Ectodermal cell (in vitro differentiated cells): Measurements from ENCODE around the gene GULP1.
"Not testable (repeated sequence)": the region's sequence is repeated elsewhere in the genome, so short reads cannot be mapped to it uniquely, and the experiment has no call there.

Experiments
- H3K27ac ChIP-seq: 2 replicates; pipeline ENCODE4 v1.7.0; 2013; ENCODE audit warnings: mild to moderate bottlenecking, low read depth, low read length; ENCODE audit not compliant: insufficient read depth, poor library complexity, severe bottlenecking
- H3K27me3 ChIP-seq: 2 replicates; pipeline ENCODE4 v1.7.0; 2013; ENCODE audit warnings: mild to moderate bottlenecking, low read length; ENCODE audit not compliant: insufficient read depth, control insufficient read depth, poor library complexity, severe bottlenecking
- H3K36me3 ChIP-seq: one replicate; pipeline ENCODE4 v1.7.0; 2013; ENCODE audit warnings: low read length; ENCODE audit not compliant: control insufficient read depth, insufficient read depth
- H3K4me1 ChIP-seq: one replicate; pipeline ENCODE4 v1.7.0; 2013; ENCODE audit warnings: low read length; ENCODE audit not compliant: control insufficient read depth, insufficient read depth
- H3K4me3 ChIP-seq: 2 replicates; pipeline ENCODE4 v1.7.0; 2013; ENCODE audit warnings: low read depth, low read length, control low read depth; ENCODE audit not compliant: insufficient read depth
- H3K9me3 ChIP-seq: 2 replicates; pipeline ENCODE4 v1.7.0; 2013; ENCODE audit warnings: mild to moderate bottlenecking, low read length, moderate library complexity; ENCODE audit not compliant: control insufficient read depth
- whole genome bisulfite sequencing, 2 experiments: methylation state at CpG; one replicate each; pipeline ENCODE4 v1.1.7; 2013; ENCODE audit warnings: missing lambda C conversion rate in 2 of 2; 5-methylcytosine and 5-hydroxymethylcytosine counted together

The GULP1 gene

GRCh38 chr2:188291142-188291616 is 495 bp upstream of the GULP1 start:
- WGBS, 2 experiments: 1% methylated on average over 12 of the region's 12 CpGs
- Histone ChIP-seq H3K4me3 (peak overlapping the region; percentile 88), H3K27ac (peak overlapping the region; percentile 91), H3K9me3 (no peaks in the 10 kb centered on the region), H3K36me3 (no peaks in the 10 kb centered on the region), H3K27me3 (no peaks in the 10 kb centered on the region), H3K4me1 (no peaks in the 10 kb centered on the region)

- Histone ChIP-seq H3K4me3 (peak overlapping the region; percentile 88), H3K36me3 (no peaks in the 10 kb centered on the region), H3K27me3 (no peaks in the 10 kb centered on the region), H3K4me1 (no peaks in the 10 kb centered on the region), H3K27ac (peak overlapping the region; percentile 91), H3K9me3 (no peaks in the 10 kb centered on the region)
- WGBS, 2 experiments: 0 to 1% methylated on average over 54 of the region's 54 CpGs
These were observed 920 bp downstream of the GULP1 start for GRCh38 chr2:188292348-188293239.

- no peaks in the 10 kb centered on the region for H3K9me3 ChIP-seq
- peak overlapping the region; percentile 91 for H3K27ac ChIP-seq
- WGBS, 2 experiments: 1% methylated on average over 9 to 10 of the region's 10 CpGs
- no peaks in the 10 kb centered on the region for H3K27me3 ChIP-seq
- no peaks in the 10 kb centered on the region for H3K36me3 ChIP-seq
- no peaks in the 10 kb centered on the region for H3K4me1 ChIP-seq
- peak overlapping the region; percentile 88 for H3K4me3 ChIP-seq
These were observed 2.1 kb downstream of the GULP1 start for GRCh38 chr2:188293601-188294351.

GRCh38 chr2:188294352-188294926 is 2.8 kb downstream of the GULP1 start:
- no peaks in the 10 kb centered on the region for H3K27me3 ChIP-seq
- H3K4me1 ChIP-seq: no peaks in the 10 kb centered on the region
- H3K36me3 ChIP-seq: no peaks in the 10 kb centered on the region
- peak overlapping the region; percentile 88 for H3K4me3 ChIP-seq
- no peaks in the 10 kb centered on the region for H3K9me3 ChIP-seq
- 17% methylated on average over 1 of the region's 1 CpG for WGBS, 2 experiments
- peak overlapping the region; percentile 72 for H3K27ac ChIP-seq

GRCh38 chr2:188295067-188295685 is 3.5 kb downstream of the GULP1 start:
- H3K27me3 ChIP-seq: no peaks in the 10 kb centered on the region
- no peaks in the 10 kb centered on the region for H3K9me3 ChIP-seq
- no peaks in the 10 kb centered on the region for H3K4me1 ChIP-seq
- H3K27ac ChIP-seq: no peak overlapping the region
- no peaks in the 10 kb centered on the region for H3K36me3 ChIP-seq
- peak overlapping the region; percentile 88 for H3K4me3 ChIP-seq
- 23 to 24% methylated on average over 2 of the region's 3 CpGs for WGBS, 2 experiments

- no peaks in the 10 kb centered on the region for H3K9me3 ChIP-seq
- no peak overlapping the region for H3K27ac ChIP-seq
- peaks cover 5% of the 10 kb centered on the region for H3K4me1 ChIP-seq
- no peaks in the 10 kb centered on the region for H3K27me3 ChIP-seq
- no peak overlapping the region for H3K4me3 ChIP-seq
- H3K36me3 ChIP-seq: no peaks in the 10 kb centered on the region
These were observed 6.3 kb downstream of the GULP1 start for GRCh38 chr2:188297978-188298377.

- not testable (repeated sequence) for H3K27me3 ChIP-seq, H3K4me3 ChIP-seq, H3K36me3 ChIP-seq, H3K27ac ChIP-seq, H3K9me3 ChIP-seq
- peaks cover 15% of the 10 kb centered on the region for H3K4me1 ChIP-seq
- 84 to 91% methylated on average over 4 of the region's 4 CpGs for WGBS, 2 experiments
These were observed 7.3 kb downstream of the GULP1 start for GRCh38 chr2:188298937-188299371.

- Histone ChIP-seq H3K9me3 (no peaks in the 10 kb centered on the region), H3K4me1 (peaks cover 34% of the 10 kb centered on the region), H3K27me3 (no peaks in the 10 kb centered on the region), H3K4me3 (no peak overlapping the region), H3K36me3 (no peaks in the 10 kb centered on the region), H3K27ac (peak overlapping the region; percentile 79)
- WGBS, 2 experiments: 0% methylated on average over 1 to 2 of the region's 2 CpGs
These were observed 11.8 kb downstream of the GULP1 start for GRCh38 chr2:188303363-188304031.

- Histone ChIP-seq H3K4me1 (peaks cover 34% of the 10 kb centered on the region), H3K4me3 (no peak overlapping the region), H3K36me3 (no peaks in the 10 kb centered on the region), H3K27ac (no peak overlapping the region), H3K9me3 (no peaks in the 10 kb centered on the region), H3K27me3 (no peaks in the 10 kb centered on the region)
- WGBS, 2 experiments: 100% methylated on average over 1 of the region's 1 CpG; no CpG with 5 or more reads in 1 of the 2 experiments
These were observed 13.6 kb downstream of the GULP1 start for GRCh38 chr2:188305271-188305670.
